GM11168 (cell line): Measurements from ENCODE around the gene CSF3.

Experiments
- in situ Hi-C: fragments of 300-500 bp; cut with MboI; formaldehyde crosslinking; loops from one replicate; pipeline ENCODE4 v1.12.0; 2022; ENCODE audit warnings: low sequenced_read_pairs; ENCODE audit not compliant: unreplicated experiment

The CSF3 gene

DNA sequence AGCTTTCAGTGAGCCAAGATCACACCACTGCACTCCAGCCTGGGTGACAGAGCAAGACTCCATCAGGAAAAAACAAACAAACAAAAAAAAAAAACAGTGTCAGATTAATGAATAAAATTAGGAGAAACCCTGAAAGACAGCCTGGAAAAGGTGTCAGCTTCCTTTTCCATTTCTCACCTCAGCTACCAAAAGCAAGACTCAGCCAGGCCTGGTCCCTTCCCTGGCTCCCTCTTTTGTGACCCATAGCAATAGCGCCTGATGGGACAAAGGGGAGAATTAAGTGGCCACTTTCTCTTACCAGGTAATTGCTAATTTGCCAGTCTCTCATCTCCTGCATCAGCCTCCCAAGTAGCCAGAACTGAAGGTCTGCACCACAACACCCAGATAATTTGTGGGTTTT is 43.6 kb downstream of the CSF3 start:
- in situ Hi-C loops, result no loop called here

GRCh38 chr17:40059729-40060475 is 44.7 kb downstream of the CSF3 start:
- in situ Hi-C loops, result no loop called here

GRCh38 chr17:40060887-40061608 is 45.8 kb downstream of the CSF3 start:
- in situ Hi-C loops, result no loop called here

GRCh38 chr17:40061609-40062038 is 46.4 kb downstream of the CSF3 start:
- in situ Hi-C loops, result no loop called here

GRCh38 chr17:40062329-40063186 is 47.3 kb downstream of the CSF3 start, which contains the start of gene THRA:
TSS of gene THRA (plus strand) at chr17:40062965. CDS start at chr17:40074489, 11,524 bp downstream.
- in situ Hi-C loops, result no loop called here

GRCh38 chr17:40063187-40063771 is 48.0 kb downstream of the CSF3 start:
- in situ Hi-C loops, result no loop called here

GRCh38 chr17:40063901-40064531 is 48.8 kb downstream of the CSF3 start:
- in situ Hi-C loops, result no loop called here

- in situ Hi-C loops, result no loop called here
Observed at GRCh38 chr17:40064971-40065768, 49.9 kb downstream of the CSF3 start.

- in situ Hi-C loops, result no loop called here
Observed at GRCh38 chr17:40065769-40066510, 50.7 kb downstream of the CSF3 start.
